HG03064 (cell line): ENCODE data around the gene CEP83.
"Not testable (repeated sequence)": the region's sequence is repeated elsewhere in the genome, so short reads cannot be mapped to it uniquely, and the experiment has no call there.

Experiments used
- ATAC-seq: cut with Tn5 transposase; IDR thresholded peaks from one replicate; pipeline ENCODE4 v1.9.1; 2021; ENCODE audit warnings: low read depth; ENCODE audit not compliant: unreplicated experiment

CEP83 gene

DNA sequence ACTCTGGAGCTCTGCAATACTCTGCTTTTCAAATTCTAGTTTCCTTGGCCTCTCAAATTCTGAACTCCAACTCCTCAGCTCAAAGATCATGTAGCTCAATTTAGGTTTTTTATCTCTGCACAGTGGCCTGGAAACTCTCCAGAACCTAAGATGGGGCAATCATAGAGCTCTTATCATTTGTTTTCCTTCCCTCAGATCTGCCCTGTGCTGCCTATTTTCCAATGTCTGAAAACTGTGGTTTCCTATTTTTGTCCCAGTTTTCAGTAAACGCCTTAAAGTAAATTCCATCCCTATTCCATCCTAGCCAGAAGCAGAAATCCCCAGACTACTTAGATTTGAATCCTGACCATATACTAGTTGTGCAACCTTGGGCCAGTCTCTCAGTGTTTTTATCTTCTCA, 73.2 kb downstream of the CEP83 start:
- ATAC-seq: no peak

DNA sequence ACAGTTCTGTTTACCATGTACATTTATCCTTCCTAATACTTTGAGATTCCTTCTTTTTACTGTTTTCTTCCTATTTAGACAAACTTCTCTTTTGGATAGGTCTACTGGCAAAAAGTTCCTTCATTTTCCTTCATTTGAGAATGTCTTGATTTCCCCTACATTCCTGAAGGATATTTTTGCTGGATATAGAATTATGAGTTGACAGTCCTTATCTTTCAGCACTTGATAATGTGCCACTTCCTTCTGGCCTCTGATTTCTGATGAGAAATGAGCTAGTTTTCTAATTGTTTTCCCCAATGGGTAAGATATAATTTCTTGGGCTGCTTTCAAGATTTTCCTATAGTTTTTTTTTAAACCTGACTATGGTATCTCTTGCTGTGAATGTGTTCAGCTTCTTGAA, 75.6 kb downstream of the CEP83 start:
- ATAC-seq: no peak

DNA sequence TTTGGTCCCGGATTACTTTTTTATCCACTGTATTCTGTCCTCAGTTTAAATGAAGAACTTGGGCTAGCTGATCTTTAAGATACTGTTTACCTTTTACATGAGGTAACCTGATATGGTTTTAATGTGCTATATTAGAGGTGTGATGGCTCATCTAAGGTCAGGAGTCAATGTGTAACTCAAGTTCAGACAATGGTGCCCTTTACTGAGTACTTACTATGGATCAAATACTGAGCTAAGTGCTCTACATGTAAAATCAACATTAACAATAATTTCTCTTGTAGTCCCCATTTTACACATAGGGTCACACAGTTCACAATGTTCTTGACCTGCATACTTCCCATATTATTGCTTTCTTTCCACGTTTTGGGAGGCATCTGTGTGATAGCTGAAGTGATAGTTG, 79.2 kb downstream of the CEP83 start:
- ATAC-seq: no peak

DNA sequence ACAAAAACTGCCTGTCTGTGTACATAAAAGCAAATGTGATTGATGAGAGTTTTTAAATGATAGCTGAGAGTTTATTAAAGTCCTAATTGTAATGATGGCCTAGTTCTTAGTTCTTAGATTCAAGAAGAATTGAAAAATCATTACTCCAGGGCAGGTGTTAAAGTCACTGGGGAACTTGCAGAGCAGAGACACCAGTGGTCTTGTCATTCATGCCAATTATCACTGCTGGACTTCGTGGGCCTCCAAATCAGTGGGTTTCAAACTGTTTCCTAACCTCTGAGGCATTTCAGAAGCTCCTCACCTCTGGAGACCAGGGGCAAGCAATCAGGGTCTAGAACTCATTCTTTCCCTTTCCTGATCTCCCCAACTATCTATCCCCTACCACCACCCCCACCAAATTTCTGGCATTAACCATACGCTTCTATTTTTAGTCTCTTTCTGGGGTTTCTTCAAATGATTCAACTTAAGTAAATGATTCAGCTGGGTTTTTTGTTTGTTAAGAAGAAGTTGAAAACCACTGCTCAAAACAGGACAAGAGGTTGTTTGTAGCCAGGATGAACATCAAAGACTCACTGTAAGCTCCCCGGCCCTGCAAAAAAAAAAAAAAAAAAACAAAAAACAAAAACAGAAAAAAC, 80.1 kb downstream of the CEP83 start:
- ATAC-seq: no peak

GRCh38 chr12:94377599-94377998, 82.1 kb downstream of the CEP83 start:
- ATAC-seq: no peak

GRCh38 chr12:94374124-94374523, 85.5 kb downstream of the CEP83 start:
- ATAC-seq: no peak

DNA sequence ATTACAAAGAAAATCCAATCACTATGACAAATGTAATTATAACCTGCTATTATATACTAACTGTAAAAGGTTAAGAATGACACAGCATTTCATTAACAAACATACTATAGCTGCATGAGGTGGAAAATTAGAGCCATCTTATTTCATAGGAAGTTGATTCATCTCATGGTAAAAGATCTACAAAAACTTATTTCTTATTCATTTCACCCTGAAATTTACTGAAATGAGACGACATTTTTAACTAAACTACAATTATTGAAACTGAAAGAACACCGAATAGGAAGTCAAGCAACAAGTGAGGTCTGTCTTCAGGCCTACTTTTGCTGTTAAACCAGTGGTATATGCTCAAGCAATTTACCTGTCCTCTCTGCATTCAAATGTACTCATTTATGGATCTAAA, 87.2 kb downstream of the CEP83 start:
- no peak for ATAC-seq

DNA sequence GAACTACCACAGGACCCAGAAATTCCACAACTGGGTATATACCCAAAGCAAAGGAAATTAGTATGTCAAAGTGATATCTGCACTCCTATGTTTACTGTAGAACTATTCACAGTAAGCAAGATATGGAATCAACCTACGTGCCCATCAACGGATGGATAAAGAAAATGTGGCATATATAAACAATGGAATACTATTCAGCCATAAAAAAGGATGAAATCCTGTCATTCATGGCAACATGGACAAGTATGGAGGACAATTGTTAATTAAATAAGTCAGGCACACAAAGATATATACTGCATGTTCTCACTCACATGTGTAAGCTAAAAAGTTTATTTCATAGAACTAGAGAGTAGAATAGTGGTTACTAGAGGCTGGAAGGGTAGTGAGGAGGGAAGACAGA, 97.0 kb downstream of the CEP83 start:
- no peak for ATAC-seq

DNA sequence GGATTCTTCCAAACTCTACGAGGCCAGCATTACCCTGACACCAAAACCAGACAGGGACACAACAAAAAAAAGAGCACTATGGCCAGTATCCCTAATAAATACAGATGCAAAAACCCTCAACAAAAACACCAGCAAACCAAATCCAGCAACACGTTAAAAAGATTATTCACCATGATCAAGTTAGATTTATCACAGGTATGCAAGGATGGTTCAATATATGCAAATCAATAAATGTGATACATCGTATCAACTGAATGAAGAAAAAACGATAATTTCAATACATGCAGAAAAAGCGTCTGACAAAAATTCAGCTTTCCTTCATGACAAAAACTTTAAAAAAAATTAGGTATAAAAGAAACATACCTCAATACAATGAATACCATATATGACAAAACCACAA, 99.9 kb downstream of the CEP83 start:
- no peak for ATAC-seq

DNA sequence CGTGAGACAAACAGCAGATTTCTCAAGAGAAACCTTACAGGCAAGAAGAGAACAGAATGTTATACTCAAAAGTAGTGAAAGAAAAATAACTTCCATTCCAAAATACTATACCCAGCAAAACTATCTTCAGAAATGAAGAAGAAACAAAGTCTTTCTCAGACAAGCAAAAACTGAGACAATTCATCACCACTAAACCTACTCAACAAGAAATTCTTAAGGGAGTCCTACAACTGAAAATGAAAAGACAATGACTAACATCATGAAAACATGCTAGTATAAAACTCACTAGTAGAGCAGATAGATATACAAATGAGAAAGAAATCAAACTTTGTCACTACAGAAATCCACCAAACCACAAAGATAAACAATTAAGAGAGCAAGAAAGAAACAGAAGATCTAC, 106.5 kb downstream of the CEP83 start:
- ATAC-seq: no peak

DNA sequence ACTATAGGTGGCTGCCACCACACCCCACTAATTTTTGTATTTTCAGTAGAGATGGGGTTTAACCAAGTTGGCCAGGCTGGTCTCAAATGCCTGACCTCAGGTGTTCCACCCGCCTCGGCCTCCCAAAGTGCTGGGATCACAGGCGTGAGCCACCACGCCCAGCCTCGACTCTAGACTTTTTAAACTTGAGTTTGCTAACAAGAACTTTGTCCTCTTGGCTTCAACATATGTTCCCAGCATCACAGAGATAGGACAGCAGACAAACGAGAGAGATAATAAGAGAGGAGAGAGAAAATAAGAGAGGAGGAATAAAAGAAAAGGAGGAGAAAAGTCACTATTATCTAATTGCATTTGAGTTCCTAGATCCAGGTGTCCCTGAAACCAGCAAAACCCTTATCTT, 119.1 kb downstream of the CEP83 start:
- no peak for ATAC-seq

GRCh38 chr12:94338006-94338794, 121.5 kb downstream of the CEP83 start:
- ATAC-seq: no peak

- no peak for ATAC-seq
Measured at GRCh38 chr12:94336211-94336925, 123.3 kb downstream of the CEP83 start.

GRCh38 chr12:94333396-94333795, 126.3 kb downstream of the CEP83 start:
- ATAC-seq: no peak

DNA sequence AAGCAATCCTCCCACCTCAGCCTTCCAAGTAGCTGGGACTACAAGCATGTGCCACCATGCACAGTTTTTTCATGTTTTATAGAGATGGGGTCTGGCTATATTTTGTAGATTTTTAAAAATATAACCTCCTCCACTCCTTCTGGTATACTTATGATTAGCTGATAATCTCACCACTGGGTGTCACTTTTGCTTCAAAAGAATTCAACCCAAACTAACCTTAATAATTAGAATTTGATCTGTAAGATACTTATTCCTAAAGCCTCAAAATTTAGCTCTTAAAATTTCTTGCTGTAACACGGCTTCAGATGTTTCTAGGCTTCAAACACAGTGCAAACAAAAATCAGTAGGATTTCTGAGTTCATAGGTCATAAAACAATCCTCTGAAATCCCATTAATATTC, 130.3 kb downstream of the CEP83 start:
- ATAC-seq: no peak

DNA sequence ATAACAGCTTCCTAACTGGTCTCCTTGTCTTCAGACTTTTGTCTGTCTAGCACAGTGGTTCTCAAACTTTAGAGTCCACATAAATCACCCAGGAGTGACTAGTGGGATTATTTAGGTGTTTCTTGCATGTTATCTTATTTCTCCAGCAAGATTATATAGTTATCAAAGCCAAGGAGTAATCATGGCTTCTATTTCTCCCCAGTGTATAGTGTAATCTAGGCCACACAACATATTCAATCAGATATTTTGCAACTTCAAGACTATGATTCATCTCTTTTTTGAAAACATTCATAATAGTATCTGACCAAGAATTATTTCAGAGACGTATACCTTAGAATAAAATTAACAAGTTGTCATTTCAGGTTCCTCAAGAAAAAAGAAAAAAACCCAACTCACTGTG, 131.9 kb downstream of the CEP83 start:
- ATAC-seq: no peak

DNA sequence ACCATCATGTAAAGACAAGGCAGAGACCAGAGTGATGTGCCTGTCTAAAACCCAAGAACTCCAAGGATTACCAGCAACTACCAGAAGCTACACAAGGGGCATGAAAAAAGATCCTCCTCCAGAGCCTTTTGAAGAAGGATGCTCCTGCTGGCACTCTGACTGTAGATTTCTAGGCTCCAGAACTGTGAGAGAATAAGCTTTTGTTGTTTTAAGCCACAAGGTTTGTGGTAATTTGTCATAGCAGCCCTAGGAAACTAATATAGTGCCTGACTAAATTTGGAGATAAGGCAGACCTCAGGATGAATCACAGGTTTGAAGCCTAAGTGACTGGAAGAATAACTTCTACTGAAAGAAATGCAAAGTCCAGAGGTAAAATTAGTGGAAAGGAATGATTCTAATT, 132.9 kb downstream of the CEP83 start:
- no peak for ATAC-seq

GRCh38 chr12:94326234-94326633, 133.4 kb downstream of the CEP83 start:
- ATAC-seq: no peak

- ATAC-seq: no peak
Measured at GRCh38 chr12:94322346-94322745, 137.3 kb downstream of the CEP83 start.

GRCh38 chr12:94320109-94320508, 139.6 kb downstream of the CEP83 start:
- ATAC-seq: no peak

GRCh38 chr12:94318181-94318580, 141.5 kb downstream of the CEP83 start:
- no peak for ATAC-seq

GRCh38 chr12:94316600-94316999, 143.1 kb downstream of the CEP83 start:
- ATAC-seq: not testable (repeated sequence)
